Ureter (tissue), 1 donor: ENCODE data around the gene EMILIN1. TPM values are rescaled to one million over a fixed set of nuclear protein-coding genes. Genes with fewer than 3 reads are reported as not detected.
"Not testable (repeated sequence)": the region's sequence is repeated elsewhere in the genome, so short reads cannot be mapped to it uniquely, and the experiment has no call there.

Source experiments
- DNase-seq: peaks from one replicate; pipeline ENCODE4 v3.0.0-alpha.2; 2020; ENCODE audit warnings: low spot score
- total RNA-seq: library from RNA; stranded (reverse); gene quantifications from one replicate; pipeline ENCODE4 v1.2.4, GENCODE V29; 2023
- donor health status: DM: yes; HTN: yes; CAD: no.

EMILIN1 gene
- total RNA-seq, 1 donor from 2014 or later = 65.8 TPM

GRCh38 chr2:27053776-27054175 lies 24.6 kb upstream of the EMILIN1 start:
- DNase-seq = no peak

GRCh38 chr2:27054721-27055120 lies 23.7 kb upstream of the EMILIN1 start:
- no peak for DNase-seq

GRCh38 chr2:27057184-27057583 lies 21.2 kb upstream of the EMILIN1 start:
- no peak for DNase-seq

- DNase-seq = no peak
These were observed 20.2 kb upstream of the EMILIN1 start for GRCh38 chr2:27058210-27058609.

- DNase-seq = no peak
These were observed 19.1 kb upstream of the EMILIN1 start for GRCh38 chr2:27059141-27059820.

GRCh38 chr2:27060323-27060722 lies 18.1 kb upstream of the EMILIN1 start:
- no peak for DNase-seq

- DNase-seq = no peak
These were observed 13.3 kb upstream of the EMILIN1 start for GRCh38 chr2:27065128-27065527.

- no peak for DNase-seq
These were observed 11.0 kb upstream of the EMILIN1 start for GRCh38 chr2:27067385-27067784.

- DNase-seq = no peak
These were observed 9.0 kb upstream of the EMILIN1 start for GRCh38 chr2:27069436-27069835.

GRCh38 chr2:27069961-27070618 lies 8.3 kb upstream of the EMILIN1 start:
- DNase-seq = no peak

- no peak for DNase-seq
These were observed 7.7 kb upstream of the EMILIN1 start for GRCh38 chr2:27070653-27071276.

- DNase-seq = peak; percentile 94
These were observed 7.0 kb upstream of the EMILIN1 start, which contains the start of gene OST4 for GRCh38 chr2:27071277-27071989. OST4 (minus strand) TSS chr2:27071654.

- peak; percentile 88 for DNase-seq
These were observed 6.2 kb upstream of the EMILIN1 start for GRCh38 chr2:27071990-27072830.

GRCh38 chr2:27072920-27073319 lies 5.5 kb upstream of the EMILIN1 start:
- DNase-seq = no peak

- no peak for DNase-seq
These were observed 4.6 kb upstream of the EMILIN1 start for GRCh38 chr2:27073782-27074181.

GRCh38 chr2:27074738-27075565 lies 3.5 kb upstream of the EMILIN1 start:
- no peak for DNase-seq

- not testable (repeated sequence) for DNase-seq
These were observed 2.9 kb upstream of the EMILIN1 start for GRCh38 chr2:27075566-27075871.

GRCh38 chr2:27076323-27076722 lies 2.1 kb upstream of the EMILIN1 start:
- DNase-seq = no peak

GRCh38 chr2:27077231-27077630 lies 1.2 kb upstream of the EMILIN1 start:
- no peak for DNase-seq

GRCh38 chr2:27079233-27080139 lies 1.1 kb downstream of the EMILIN1 start:
- DNase-seq = no peak
